Vagina (tissue), 2 donors: Measurements from ENCODE around the gene MYO3B. TPM values are rescaled to one million over a fixed set of nuclear protein-coding genes. Genes with fewer than 3 reads are reported as not detected.

Experiments
- DNase-seq, 2 donors: peaks; one replicate each; pipeline ENCODE4 v3.0.0-alpha.2; 2017; ENCODE audit errors: extremely low spot score in 2 of 2
- H3K27ac ChIP-seq: fragments of 200-600 bp; sonication (generic); one replicate; pipeline ENCODE4 v1.5.1; 2019
- H3K27me3 ChIP-seq: fragments of 200-600 bp; sonication (generic); one replicate; pipeline ENCODE4 v1.5.1; 2019
- H3K36me3 ChIP-seq, 2 donors: fragments of 200-600 bp; sonication (generic); one replicate each; pipeline ENCODE4 v1.5.1; 2017 to 2019
- H3K4me1 ChIP-seq: fragments of 200-600 bp; sonication (generic); one replicate; pipeline ENCODE4 v1.5.1; 2019
- H3K4me3 ChIP-seq, 2 donors: fragments of 200-600 bp; sonication (generic); 1 replicate in 1 of 2; 2 replicates in 1 of 2; pipeline ENCODE4 v1.5.1; 2016 to 2019
- H3K9me3 ChIP-seq: fragments of 200-600 bp; sonication (generic); one replicate; pipeline ENCODE4 v1.5.1; 2019
- POLR2A ChIP-seq, 2 donors: fragments of 450-650 bp; IDR thresholded peaks; one replicate each; pipeline ENCODE4 v1.6.1; 2017; ENCODE audit warnings: antibody characterized with exemption in 2 of 2, mild to moderate bottlenecking in 2 of 2, moderate library complexity in 2 of 2
- POLR2AphosphoS5 ChIP-seq, 2 donors: sonication (generic); formaldehyde crosslinking; IDR thresholded peaks; one replicate each; pipeline ENCODE4 v1.9.0; 2017; ENCODE audit warnings: antibody characterized with exemption in 2 of 2, mild to moderate bottlenecking in 2 of 2, low read depth in 1 of 2; ENCODE audit not compliant: insufficient read depth in 1 of 2
- intact Hi-C: fragments of 100-400 bp; cut with DNase I; formaldehyde crosslinking; loops from one replicate; pipeline ENCODE4 v1.15.1; 2023
- total RNA-seq: library from RNA; depleted of rRNA; stranded (reverse); fragments of >200 nt; gene quantifications from one replicate; pipeline ENCODE4 v1.2.3, GENCODE V29; 2016
- TF ChIP-seq, protein P1 (sequence below), 3 experiments: fragments of 450-650 bp in 2 of 3; fragments of 200-600 bp in 1 of 3; sonication (generic) in 1 of 3; IDR thresholded peaks; one replicate each; pipeline ENCODE4 v1.5.1; 2017 to 2019; ENCODE audit warnings: antibody characterized with exemption in 3 of 3, mild to moderate bottlenecking in 2 of 3, moderate library complexity in 2 of 3

MYO3B gene
- total RNA-seq, 1 donor from 2014 or later, result 0.49 TPM

- H3K27me3 ChIP-seq, result no peaks in the 10 kb centered on the region
- H3K9me3 ChIP-seq, result no peaks in the 10 kb centered on the region
- TF ChIP-seq POLR2AphosphoS5 (IDR thresholded peaks at IDR 0.05; ENCODE audit: insufficient read depth in 1 of 2, low read depth in 1 of 2), result no peak
- TF ChIP-seq, protein P1, sequence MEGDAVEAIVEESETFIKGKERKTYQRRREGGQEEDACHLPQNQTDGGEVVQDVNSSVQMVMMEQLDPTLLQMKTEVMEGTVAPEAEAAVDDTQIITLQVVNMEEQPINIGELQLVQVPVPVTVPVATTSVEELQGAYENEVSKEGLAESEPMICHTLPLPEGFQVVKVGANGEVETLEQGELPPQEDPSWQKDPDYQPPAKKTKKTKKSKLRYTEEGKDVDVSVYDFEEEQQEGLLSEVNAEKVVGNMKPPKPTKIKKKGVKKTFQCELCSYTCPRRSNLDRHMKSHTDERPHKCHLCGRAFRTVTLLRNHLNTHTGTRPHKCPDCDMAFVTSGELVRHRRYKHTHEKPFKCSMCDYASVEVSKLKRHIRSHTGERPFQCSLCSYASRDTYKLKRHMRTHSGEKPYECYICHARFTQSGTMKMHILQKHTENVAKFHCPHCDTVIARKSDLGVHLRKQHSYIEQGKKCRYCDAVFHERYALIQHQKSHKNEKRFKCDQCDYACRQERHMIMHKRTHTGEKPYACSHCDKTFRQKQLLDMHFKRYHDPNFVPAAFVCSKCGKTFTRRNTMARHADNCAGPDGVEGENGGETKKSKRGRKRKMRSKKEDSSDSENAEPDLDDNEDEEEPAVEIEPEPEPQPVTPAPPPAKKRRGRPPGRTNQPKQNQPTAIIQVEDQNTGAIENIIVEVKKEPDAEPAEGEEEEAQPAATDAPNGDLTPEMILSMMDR (IDR thresholded peaks at IDR 0.05), result no peak
- no peak for TF ChIP-seq POLR2A (IDR thresholded peaks at IDR 0.05)
- DNase-seq, result no peak
- H3K4me1 ChIP-seq, result no peaks in the 10 kb centered on the region
- no peak overlapping the region for H3K27ac ChIP-seq
- intact Hi-C loops, result no loop called here
- no peaks in the 10 kb centered on the region for H3K36me3 ChIP-seq
- no peak overlapping the region for H3K4me3 ChIP-seq
These were observed 277.9 kb downstream of the MYO3B start for GRCh38 chr2:170455617-170456426.

DNA sequence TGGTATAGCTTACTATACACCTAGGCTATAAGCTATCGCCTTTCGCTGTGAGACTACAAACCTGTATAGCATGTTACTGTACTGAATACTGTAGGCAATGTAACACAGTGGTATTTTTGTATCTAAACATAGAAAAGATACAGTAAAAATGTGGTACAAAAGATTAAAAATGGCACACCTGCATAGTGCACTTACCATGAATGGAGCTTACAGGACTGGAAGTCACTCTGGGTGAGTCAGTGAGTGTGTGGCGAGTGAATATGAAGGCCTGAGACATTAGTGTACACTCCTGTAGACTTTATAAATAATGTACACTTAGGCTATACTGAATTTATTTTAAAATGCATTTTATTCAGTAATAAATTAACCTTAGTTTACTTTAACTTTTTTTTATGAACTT, 279.0 kb downstream of the MYO3B start:
- Histone ChIP-seq H3K4me1 (no peaks in the 10 kb centered on the region), H3K9me3 (no peaks in the 10 kb centered on the region), H3K27ac (no peak overlapping the region), H3K27me3 (no peaks in the 10 kb centered on the region), H3K4me3 (no peak overlapping the region), H3K36me3 (no peaks in the 10 kb centered on the region)
- TF ChIP-seq POLR2A (IDR thresholded peaks at IDR 0.05) (no peak), POLR2AphosphoS5 (IDR thresholded peaks at IDR 0.05; ENCODE audit: insufficient read depth in 1 of 2, low read depth in 1 of 2) (no peak)
- TF ChIP-seq, protein P1 (IDR thresholded peaks at IDR 0.05), result no peak
- no peak for DNase-seq
- intact Hi-C loops, result no loop called here

- TF ChIP-seq, protein P1 (IDR thresholded peaks at IDR 0.05), result no peak
- TF ChIP-seq POLR2AphosphoS5 (IDR thresholded peaks at IDR 0.05; ENCODE audit: insufficient read depth in 1 of 2, low read depth in 1 of 2) (no peak), POLR2A (IDR thresholded peaks at IDR 0.05) (no peak)
- H3K27me3 ChIP-seq, result no peaks in the 10 kb centered on the region
- H3K4me1 ChIP-seq, result no peaks in the 10 kb centered on the region
- no peak for DNase-seq
- intact Hi-C loops, result no loop called here
- H3K36me3 ChIP-seq, result no peaks in the 10 kb centered on the region
- no peak overlapping the region for H3K27ac ChIP-seq
- no peaks in the 10 kb centered on the region for H3K9me3 ChIP-seq
- no peak overlapping the region for H3K4me3 ChIP-seq
These were observed 279.8 kb downstream of the MYO3B start for GRCh38 chr2:170457742-170458141.

DNA sequence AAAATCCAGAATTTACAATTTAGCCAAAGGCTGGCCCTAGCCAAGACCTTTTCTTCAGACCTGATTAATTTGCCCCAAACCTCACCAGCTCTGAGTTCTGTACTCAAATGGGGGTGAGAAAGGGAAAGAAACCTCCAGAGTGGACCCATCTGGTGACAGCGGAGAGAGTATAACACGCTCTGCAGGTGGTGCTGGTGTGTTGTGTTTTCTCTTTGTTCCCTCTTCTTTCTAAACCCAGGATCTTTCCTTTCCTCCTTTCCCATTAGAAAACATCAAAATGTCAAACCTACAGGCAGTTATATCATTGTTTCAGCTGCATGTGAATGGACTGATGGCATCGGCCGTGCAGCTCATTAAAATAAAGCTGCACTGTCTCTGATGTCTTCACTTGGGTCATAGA, 283.9 kb downstream of the MYO3B start:
- Histone ChIP-seq H3K9me3 (no peaks in the 10 kb centered on the region), H3K4me3 (no peak overlapping the region), H3K36me3 (no peaks in the 10 kb centered on the region), H3K27me3 (no peaks in the 10 kb centered on the region), H3K4me1 (no peaks in the 10 kb centered on the region), H3K27ac (no peak overlapping the region)
- TF ChIP-seq, protein P1 (IDR thresholded peaks at IDR 0.05), result no peak
- TF ChIP-seq POLR2AphosphoS5 (IDR thresholded peaks at IDR 0.05; ENCODE audit: insufficient read depth in 1 of 2, low read depth in 1 of 2) (no peak), POLR2A (IDR thresholded peaks at IDR 0.05) (no peak)
- DNase-seq, result no peak
- intact Hi-C loops, result no loop called here
